ENCODE results near the gene PLEKHA7.

The PLEKHA7 gene

GRCh38 chr11:16973338-16973964 is 40.8 kb downstream of the PLEKHA7 start:
- ChIA-PET POLR2A (no interaction called here), CTCF (no interaction called here)
- no peak overlapping the region for H3K4me3 ChIP-seq (ENCODE audit: low read depth, low read length)
- no peak for DNase-seq (ENCODE audit: low read depth, low spot score)
- no peak for TF ChIP-seq CTCF (IDR thresholded peaks at IDR 0.05; ENCODE audit: insufficient read depth, low read length, missing control alignments)

- DNase-seq (ENCODE audit: low read depth, low spot score): no peak
- CTCF ChIA-PET: no interaction called here
- no peak for TF ChIP-seq CTCF (IDR thresholded peaks at IDR 0.05; ENCODE audit: insufficient read depth, low read length, missing control alignments)
- no peak overlapping the region for H3K4me3 ChIP-seq (ENCODE audit: low read depth, low read length)
- POLR2A ChIA-PET: no interaction called here
These were observed 44.9 kb downstream of the PLEKHA7 start for GRCh38 chr11:16969010-16969999.

GRCh38 chr11:16968196-16968595 is 46.0 kb downstream of the PLEKHA7 start:
- POLR2A ChIA-PET: no interaction called here
- no peak for TF ChIP-seq CTCF (IDR thresholded peaks at IDR 0.05; ENCODE audit: insufficient read depth, low read length, missing control alignments)
- DNase-seq (ENCODE audit: low read depth, low spot score): no peak
- no peak overlapping the region for H3K4me3 ChIP-seq (ENCODE audit: low read depth, low read length)
- CTCF ChIA-PET: no interaction called here

- POLR2A ChIA-PET: no interaction called here
- H3K4me3 ChIP-seq (ENCODE audit: low read depth, low read length): no peak overlapping the region
- TF ChIP-seq CTCF (IDR thresholded peaks at IDR 0.05; ENCODE audit: insufficient read depth, low read length, missing control alignments): no peak
- DNase-seq (ENCODE audit: low read depth, low spot score): no peak
- CTCF ChIA-PET: no interaction called here
These were observed 47.1 kb downstream of the PLEKHA7 start for GRCh38 chr11:16966930-16967671.

GRCh38 chr11:16964501-16964900 is 49.7 kb downstream of the PLEKHA7 start:
- DNase-seq (ENCODE audit: low read depth, low spot score): no peak
- CTCF ChIA-PET: no interaction called here
- no peak for TF ChIP-seq CTCF (IDR thresholded peaks at IDR 0.05; ENCODE audit: insufficient read depth, low read length, missing control alignments)
- POLR2A ChIA-PET: no interaction called here
- no peak overlapping the region for H3K4me3 ChIP-seq (ENCODE audit: low read depth, low read length)
